K562 (cell line): ENCODE data around the gene CNPY4. TPM values are rescaled to one million over a fixed set of nuclear protein-coding genes. Genes with fewer than 3 reads are reported as not detected.
A peak's percentile ranks its signal among the peaks of the same experiment; 100 is the strongest.

Experiments
- ARHGAP35 ChIP-seq: fragments of 450-650 bp; IDR thresholded peaks from 2 replicates; pipeline ENCODE4 v1.6.1; 2018; ENCODE audit not compliant: partially characterized antibody
- ARID2 ChIP-seq: fragments of 450-650 bp; IDR thresholded peaks from 2 replicates; pipeline ENCODE4 v1.6.1; 2017; ENCODE audit warnings: antibody characterized with exemption, mild to moderate bottlenecking
- BHLHE40 ChIP-seq: IDR thresholded peaks from 2 replicates; pipeline ENCODE4 v1.6.1; 2011; ENCODE audit warnings: low read length, improper control_type of control experiment
- CEBPZ ChIP-seq: fragments of 150-350 bp; IDR thresholded peaks from 2 replicates; pipeline ENCODE4 v1.6.1; 2014; ENCODE audit warnings: low read depth, mild to moderate bottlenecking, low read length, borderline replicate concordance
- HMGN3 ChIP-seq: IDR thresholded peaks from 2 replicates; pipeline ENCODE4 v1.6.1; 2011; ENCODE audit warnings: borderline replicate concordance, low read depth, mild to moderate bottlenecking, mixed read lengths, low read length; ENCODE audit not compliant: insufficient read length; ENCODE audit errors: extremely low read depth
- IRF9 ChIP-seq: fragments of 450-650 bp; IDR thresholded peaks from 2 replicates; pipeline ENCODE4 v1.6.1; 2016; ENCODE audit warnings: missing biosample characterization, missing genetic modification characterization
- LCOR ChIP-seq: sonication (generic); formaldehyde crosslinking; IDR thresholded peaks from 2 replicates; pipeline ENCODE4 v1.8.0; 2022; ENCODE audit warnings: mild to moderate bottlenecking, missing genetic modification reagents
- MLLT1 ChIP-seq, 2 experiments: fragments of 450-650 bp; IDR thresholded peaks; 2 replicates each; pipeline ENCODE4 v1.6.1; 2016
- PHB ChIP-seq: fragments of 250-450 bp; sonication (Bioruptor Pico); IDR thresholded peaks from 2 replicates; pipeline ENCODE4 v1.5.0; 2021
- PKNOX1 ChIP-seq: fragments of 450-650 bp; IDR thresholded peaks from 2 replicates; pipeline ENCODE4 v1.6.1; 2016
- RFX1 ChIP-seq: fragments of 450-650 bp; IDR thresholded peaks from 2 replicates; pipeline ENCODE4 v1.6.1; 2016; ENCODE audit warnings: mild to moderate bottlenecking, moderate library complexity
- SETDB1 ChIP-seq: IDR thresholded peaks from one replicate; pipeline ENCODE4 v1.6.1; 2012; ENCODE audit warnings: low read length, control low read depth, inconsistent platforms
- SNAPC5 ChIP-seq: fragments of 250-450 bp; sonication (Bioruptor Pico); IDR thresholded peaks from 2 replicates; pipeline ENCODE4 v1.8.0; 2021; ENCODE audit warnings: moderate library complexity, mild to moderate bottlenecking, inconsistent platforms
- TCF3 ChIP-seq: sonication (generic); formaldehyde crosslinking; IDR thresholded peaks from 2 replicates; pipeline ENCODE4 v1.4.0; 2020; ENCODE audit warnings: mild to moderate bottlenecking, missing genetic modification reagents
- TEAD2 ChIP-seq: fragments of 450-650 bp; IDR thresholded peaks from 2 replicates; pipeline ENCODE4 v1.6.1; 2016; ENCODE audit warnings: missing genetic modification characterization, control low read depth, missing compliant biosample characterization
- TFE3 ChIP-seq: fragments of 450-650 bp; formaldehyde crosslinking; IDR thresholded peaks from 2 replicates; pipeline ENCODE4 v1.4.0; 2020; ENCODE audit warnings: mild to moderate bottlenecking, mixed read lengths
- ZBTB1 ChIP-seq: sonication (generic); formaldehyde crosslinking; IDR thresholded peaks from 2 replicates; pipeline ENCODE4 v1.8.1; 2023; ENCODE audit warnings: missing genetic modification reagents, low read depth, mild to moderate bottlenecking, borderline replicate concordance
- ZKSCAN3 ChIP-seq: fragments of 250-450 bp; sonication (Bioruptor Pico); IDR thresholded peaks from 2 replicates; pipeline ENCODE4 v1.4.0; 2020
- ZNF232 ChIP-seq: sonication (generic); formaldehyde crosslinking; IDR thresholded peaks from 2 replicates; pipeline ENCODE4 v1.8.0; 2022; ENCODE audit warnings: mild to moderate bottlenecking, missing genetic modification reagents
- ZNF347 ChIP-seq: fragments of 450-650 bp; formaldehyde crosslinking; IDR thresholded peaks from 2 replicates; pipeline ENCODE4 v1.4.0; 2020; ENCODE audit warnings: low read depth, mild to moderate bottlenecking, moderate library complexity
- polyA plus RNA-seq, 8 experiments: library from polyadenylated mRNA; depleted of rRNA in 4 of 8; stranded (reverse) in 5 of 8; unstranded in 3 of 8; fragments of >200 nt; fragmentation: Nextera tagmentation in 2 of 8; fragmentation: Illumina TruSeq in 1 of 8; extraction: Ambion mirVana in 2 of 8; extraction: Trizol in 1 of 8; gene quantifications; 2 replicates each; pipeline versions ENCODE4 v1.2.1 to v1.2.3, GENCODE V29; 2011 to 2014; ENCODE audit warnings: inconsistent platforms in 1 of 8, missing spikeins in 1 of 8
- total RNA-seq, 7 experiments: library from RNA; depleted of rRNA in 6 of 7; stranded (reverse); fragments of >200 nt in 6 of 7; fragmentation: Illumina TruSeq in 2 of 7; extraction: Trizol in 2 of 7; gene quantifications; 2 replicates each; pipeline versions ENCODE4 v1.2.1 to v1.2.3, GENCODE V29; 2011 to 2021; ENCODE audit warnings: low replicate concordance in 1 of 7

CNPY4 gene
- total and polyA plus RNA-seq, 9 of the 15 experiments (the other 6 are each of a cell fraction or from before 2014, with no cell fraction given) = 1.9 to 11.2 (median 7.0) TPM

- TF ChIP-seq MLLT1 (IDR thresholded peaks at IDR 0.05) (no peak), ZBTB1 (CRISPR knock-in tag) (no peak), ZNF232 (CRISPR knock-in tag) (no peak), PHB (CRISPR knock-in tag) (no peak), TEAD2 (tag) (no peak), PKNOX1 (peak; percentile 23; the same call in 1 of the 2 replicates), CEBPZ (no peak), ARHGAP35 (peak; percentile 52), TCF3 (CRISPR knock-in tag) (no peak), SETDB1 (no peak), ZKSCAN3 (CRISPR knock-in tag) (no peak), LCOR (CRISPR knock-in tag) (no peak), BHLHE40 (no peak), HMGN3 (no peak), ZNF347 (no peak), TFE3 (CRISPR knock-in tag) (no peak), SNAPC5 (CRISPR knock-in tag) (no peak), RFX1 (no peak), IRF9 (tag) (no peak), ARID2 (peak; percentile 68; the same call in 1 of the 2 replicates)
These were observed 29.8 kb upstream of the CNPY4 start (continued) for GRCh38 chr7:100089458-100090196.
